K562 (cell line): Measurements from ENCODE around the gene CARD11. TPM values are rescaled to one million over a fixed set of nuclear protein-coding genes. Genes with fewer than 3 reads are reported as not detected.

Source experiments
- ATAC-seq: fragments of 200-7000 bp; cut with Tn5 transposase; 3 replicates; pipeline ENCODE4 v1.9.1; 2020; ENCODE audit warnings: moderate library complexity
- BruUV-seq: library from RNA; stranded (reverse); fragments of 400-500 nt; replicated peaks from 2 replicates; lab custom pipeline; 2021; lab: Mats Ljungman, UMichigan
- CTCF ChIA-PET: fragments of 300-600 bp; formaldehyde crosslinking; extraction: SDS; loops from one replicate; lab custom pipeline; 2021; ENCODE audit warnings: low intra/inter-chr PET ratio; lab: Yijun Ruan, JAX
- POLR2A ChIA-PET: fragments of 300-600, 350-650 bp; sonication (Branson Sonifier 250); formaldehyde crosslinking; extraction: SDS; loops from one replicate; lab custom pipeline; 2021; ENCODE audit warnings: antibody characterized with exemption, inconsistent platforms; lab: Yijun Ruan, JAX
- DNase-seq, 4 experiments: peaks; one replicate each; pipeline versions ENCODE4 v3.0.0 to v3.0.0-alpha.2; 2011 to 2018; ENCODE audit warnings: low spot score in 3 of 4, mixed read lengths in 3 of 4; ENCODE audit errors: extremely low read depth in 1 of 4
- FAIRE-seq: peaks from 2 replicates; lab custom pipeline; 2011; peaks lifted over from hg19 to GRCh38; lab: Jason Lieb, UNC
- H2AFZ ChIP-seq: 2 replicates; pipeline ENCODE4 v1.6.0; 2011; ENCODE audit warnings: low read depth, low read length, control low read depth, inconsistent platforms
- H3K27ac ChIP-seq: fragments of 200-600 bp; 3 replicates; pipeline ENCODE4 v1.8.0; 2011; ENCODE audit warnings: low read depth, mild to moderate bottlenecking, control low read depth, inconsistent platforms, low read length, moderate library complexity, mixed read lengths; ENCODE audit errors: extremely low read depth
- H3K27me3 ChIP-seq, 2 experiments: fragments of 300-600 bp in 1 of 2; 2 replicates in 1 of 2; 3 replicates in 1 of 2; pipeline versions ENCODE4 v1.6.0 to v1.8.0; 2011; ENCODE audit warnings: inconsistent platforms in 2 of 2, low read length in 2 of 2, mild to moderate bottlenecking in 1 of 2, mixed read lengths in 1 of 2, moderate library complexity in 1 of 2; ENCODE audit not compliant: control insufficient read depth in 2 of 2, insufficient read depth in 2 of 2
- H3K36me3 ChIP-seq: fragments of 300-600 bp; 3 replicates; pipeline ENCODE4 v1.8.0; 2011; ENCODE audit warnings: mild to moderate bottlenecking, low read length, inconsistent platforms; ENCODE audit not compliant: control insufficient read depth, insufficient read depth
- H3K4me1 ChIP-seq, 2 experiments: fragments of 200-600 bp in 1 of 2; replicated peaks in 1 of 2; 2 replicates in 1 of 2; 3 replicates in 1 of 2; pipeline versions ENCODE4 v1.5.1 to v1.8.0; 2011; ENCODE audit warnings: inconsistent platforms in 2 of 2, low read length in 2 of 2, mild to moderate bottlenecking in 1 of 2, mixed read lengths in 1 of 2, moderate library complexity in 1 of 2; ENCODE audit not compliant: control insufficient read depth in 2 of 2, insufficient read depth in 2 of 2
- H3K4me2 ChIP-seq: 2 replicates; pipeline ENCODE4 v1.6.1; 2011; ENCODE audit warnings: low read length, control low read depth, inconsistent platforms, mixed read lengths; ENCODE audit not compliant: insufficient read depth
- H3K4me3 ChIP-seq: fragments of 200-600 bp; sonication (generic), shearing (Covaris generic); 2 replicates; pipeline ENCODE4 v1.5.1; 2016; ENCODE audit warnings: control low read depth, inconsistent platforms
- H3K79me2 ChIP-seq: fragments of 200-600 bp; 3 replicates; pipeline ENCODE4 v1.8.0; 2011; ENCODE audit warnings: low read length, inconsistent platforms; ENCODE audit not compliant: control insufficient read depth, insufficient read depth
- H3K9ac ChIP-seq, 2 experiments: 2 replicates each; pipeline versions ENCODE4 v1.6.0 to v1.6.1; 2011; ENCODE audit warnings: low read depth in 2 of 2, low read length in 2 of 2, control low read depth in 1 of 2, inconsistent platforms in 1 of 2, mild to moderate bottlenecking in 1 of 2, mixed read lengths in 1 of 2; ENCODE audit not compliant: insufficient read depth in 1 of 2
- H3K9me1 ChIP-seq: one replicate; pipeline ENCODE4 v1.6.0; 2011; ENCODE audit warnings: inconsistent platforms, mild to moderate bottlenecking, low read length, moderate library complexity; ENCODE audit not compliant: control insufficient read depth, insufficient read depth
- H3K9me3 ChIP-seq: replicated peaks from 2 replicates; pipeline ENCODE4 v1.5.1; 2011; ENCODE audit warnings: low read depth, low read length, inconsistent platforms; ENCODE audit not compliant: control insufficient read depth, insufficient read depth
- H4K20me1 ChIP-seq: replicated peaks from 2 replicates; pipeline ENCODE4 v1.6.1; 2011; ENCODE audit warnings: low read length, inconsistent platforms, mixed read lengths; ENCODE audit not compliant: control insufficient read depth, insufficient read depth
- ARHGAP35 ChIP-seq: fragments of 450-650 bp; IDR thresholded peaks from 2 replicates; pipeline ENCODE4 v1.6.1; 2018; ENCODE audit not compliant: partially characterized antibody
- CBX2 ChIP-seq: fragments of 200-600 bp; sonication (generic); IDR thresholded peaks from one replicate; pipeline ENCODE4 v1.6.1; 2012; ENCODE audit warnings: mild to moderate bottlenecking, low read length, inconsistent platforms; ENCODE audit not compliant: insufficient read depth, poor library complexity, severe bottlenecking
- KDM5B ChIP-seq: fragments of 200-600 bp; sonication (generic); IDR thresholded peaks from 2 replicates; pipeline ENCODE4 v1.6.1; 2012; ENCODE audit warnings: low read depth, mild to moderate bottlenecking, moderate library complexity, low read length, control low read depth, inconsistent platforms; ENCODE audit not compliant: insufficient replicate concordance
- SMAD2 ChIP-seq: fragments of 150-350 bp; IDR thresholded peaks from 2 replicates; pipeline ENCODE4 v1.6.1; 2014; ENCODE audit warnings: low read depth, mild to moderate bottlenecking, low read length
- YBX1 ChIP-seq: fragments of 450-650 bp; IDR thresholded peaks from 2 replicates; pipeline ENCODE4 v1.7.1; 2016; ENCODE audit warnings: mild to moderate bottlenecking
- ZNF274 ChIP-seq: IDR thresholded peaks from 2 replicates; pipeline ENCODE4 v1.6.1; 2011; ENCODE audit warnings: low read depth, mild to moderate bottlenecking, low read length, moderate library complexity, borderline replicate concordance
- ZNF780A ChIP-seq: fragments of 250-450 bp; sonication (Bioruptor Pico); IDR thresholded peaks from 2 replicates; pipeline ENCODE4 v1.5.0; 2021; ENCODE audit warnings: mild to moderate bottlenecking
- WGBS: fragments of 100-300 bp; shearing (Covaris generic); methylation state at CpG from one replicate; pipeline ENCODE4 v1.1.6; 2016; ENCODE audit warnings: low coverage, mixed read lengths; ENCODE audit not compliant: insufficient coverage; ENCODE audit errors: missing lambda C conversion rate; 5-methylcytosine and 5-hydroxymethylcytosine counted together
- in situ Hi-C: fragments of 300-500 bp; cut with MboI; formaldehyde crosslinking; loops from 4 replicates; pipeline ENCODE4 v1.15.0; 2018; ENCODE audit warnings: inconsistent platforms, mixed read lengths
- intact Hi-C: fragments of 100-400 bp; cut with micrococcal nuclease; formaldehyde crosslinking; loops from 2 replicates; pipeline ENCODE4 v1.14.2; 2022
- polyA plus RNA-seq, 8 experiments: library from polyadenylated mRNA; depleted of rRNA in 4 of 8; stranded (reverse) in 5 of 8; unstranded in 3 of 8; fragments of >200 nt; fragmentation: Nextera tagmentation in 2 of 8; fragmentation: Illumina TruSeq in 1 of 8; extraction: Ambion mirVana in 2 of 8; extraction: Trizol in 1 of 8; gene quantifications; 2 replicates each; pipeline versions ENCODE4 v1.2.1 to v1.2.3, GENCODE V29; 2011 to 2014; ENCODE audit warnings: inconsistent platforms in 1 of 8, missing spikeins in 1 of 8
- total RNA-seq, 7 experiments: library from RNA; depleted of rRNA in 6 of 7; stranded (reverse); fragments of >200 nt in 6 of 7; fragmentation: Illumina TruSeq in 2 of 7; extraction: Trizol in 2 of 7; gene quantifications; 2 replicates each; pipeline versions ENCODE4 v1.2.1 to v1.2.3, GENCODE V29; 2011 to 2021; ENCODE audit warnings: low replicate concordance in 1 of 7
- TF ChIP-seq, protein P1 (sequence below): fragments of 250-450 bp; sonication (Bioruptor Pico); IDR thresholded peaks from 2 replicates; pipeline ENCODE4 v1.5.0; 2020; ENCODE audit warnings: mild to moderate bottlenecking, borderline replicate concordance
- TF ChIP-seq, protein P2 (sequence below), 2 experiments: fragments of 450-650 bp; IDR thresholded peaks; 2 replicates each; pipeline ENCODE4 v1.6.1; 2018; ENCODE audit warnings: mild to moderate bottlenecking in 2 of 2, low read depth in 1 of 2; ENCODE audit not compliant: partially characterized antibody in 2 of 2
- TF ChIP-seq, protein P3 (sequence below): fragments of 250-450 bp; sonication (Bioruptor Pico); IDR thresholded peaks from 2 replicates; pipeline ENCODE4 v1.5.1; 2021; ENCODE audit warnings: mild to moderate bottlenecking
- TF ChIP-seq, protein P4 (sequence below): IDR thresholded peaks from 3 replicates; pipeline ENCODE4 v1.6.1; 2011; ENCODE audit warnings: borderline replicate concordance, mild to moderate bottlenecking, moderate library complexity; ENCODE audit not compliant: insufficient read length; ENCODE audit errors: extremely low read depth

The CARD11 gene
- total and polyA plus RNA-seq, 9 of the 15 experiments (the other 6 are each of a cell fraction or from before 2014, with no cell fraction given), result 0.07 to 12.8 (median 5.7) TPM

DNA sequence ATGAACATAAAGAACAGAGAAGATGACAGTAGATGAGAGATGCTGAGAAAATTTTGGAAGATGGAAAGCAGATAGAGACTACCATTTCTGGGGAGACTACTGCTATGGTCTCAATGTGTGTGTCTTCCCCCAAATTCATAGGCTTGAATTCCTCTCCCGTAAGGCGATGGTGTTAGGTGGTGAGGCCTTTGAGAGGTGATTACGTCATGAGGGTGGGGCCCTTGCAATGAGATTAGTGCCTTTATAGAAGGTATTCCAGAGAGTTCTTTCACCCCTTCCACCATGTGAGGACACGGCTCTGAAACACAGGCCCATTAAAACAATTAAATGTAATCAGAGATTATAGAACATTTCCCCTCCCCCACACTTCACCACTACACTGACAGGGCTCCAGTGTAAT lies 23.9 kb downstream of the CARD11 start:
- no peak for ATAC-seq
- intact Hi-C loops, result no loop called here
- ChIA-PET CTCF (no interaction called here), POLR2A (no interaction called here)
- no peaks in the 10 kb centered on the region for H3K36me3 ChIP-seq
- H3K4me1 ChIP-seq, result no peaks in the 10 kb centered on the region; a peak in 1 of 5 replicates
- no peak overlapping the region for H3K4me3 ChIP-seq
- H3K9me1 ChIP-seq, result no peaks in the 10 kb centered on the region
- no peak overlapping the region for H3K4me2 ChIP-seq
- BruUV-seq, result no TSS peak
- H3K9me3 ChIP-seq, result no peaks in the 10 kb centered on the region
- H3K27me3 ChIP-seq, result no peaks in the 10 kb centered on the region
- H2AFZ ChIP-seq, result no peak overlapping the region
- no peaks in the 10 kb centered on the region for H3K79me2 ChIP-seq
- WGBS, result 75% methylated on average over 4 of the region's 4 CpGs
- FAIRE-seq, result no peak
- no peaks in the 10 kb centered on the region for H4K20me1 ChIP-seq
- no peak for DNase-seq
- in situ Hi-C loops, result no loop called here
- H3K27ac ChIP-seq, result no peak overlapping the region
- no peak overlapping the region for H3K9ac ChIP-seq
- TF ChIP-seq SMAD2 (no peak), ARHGAP35 (no peak), KDM5B (no peak), CBX2 (no peak), YBX1 (no peak), ZNF274 (no peak), ZNF780A (CRISPR knock-in tag) (no peak)
- TF ChIP-seq, protein P1, sequence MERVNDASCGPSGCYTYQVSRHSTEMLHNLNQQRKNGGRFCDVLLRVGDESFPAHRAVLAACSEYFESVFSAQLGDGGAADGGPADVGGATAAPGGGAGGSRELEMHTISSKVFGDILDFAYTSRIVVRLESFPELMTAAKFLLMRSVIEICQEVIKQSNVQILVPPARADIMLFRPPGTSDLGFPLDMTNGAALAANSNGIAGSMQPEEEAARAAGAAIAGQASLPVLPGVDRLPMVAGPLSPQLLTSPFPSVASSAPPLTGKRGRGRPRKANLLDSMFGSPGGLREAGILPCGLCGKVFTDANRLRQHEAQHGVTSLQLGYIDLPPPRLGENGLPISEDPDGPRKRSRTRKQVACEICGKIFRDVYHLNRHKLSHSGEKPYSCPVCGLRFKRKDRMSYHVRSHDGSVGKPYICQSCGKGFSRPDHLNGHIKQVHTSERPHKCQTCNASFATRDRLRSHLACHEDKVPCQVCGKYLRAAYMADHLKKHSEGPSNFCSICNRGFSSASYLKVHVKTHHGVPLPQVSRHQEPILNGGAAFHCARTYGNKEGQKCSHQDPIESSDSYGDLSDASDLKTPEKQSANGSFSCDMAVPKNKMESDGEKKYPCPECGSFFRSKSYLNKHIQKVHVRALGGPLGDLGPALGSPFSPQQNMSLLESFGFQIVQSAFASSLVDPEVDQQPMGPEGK (CRISPR knock-in tag), result no peak
- TF ChIP-seq, protein P2, sequence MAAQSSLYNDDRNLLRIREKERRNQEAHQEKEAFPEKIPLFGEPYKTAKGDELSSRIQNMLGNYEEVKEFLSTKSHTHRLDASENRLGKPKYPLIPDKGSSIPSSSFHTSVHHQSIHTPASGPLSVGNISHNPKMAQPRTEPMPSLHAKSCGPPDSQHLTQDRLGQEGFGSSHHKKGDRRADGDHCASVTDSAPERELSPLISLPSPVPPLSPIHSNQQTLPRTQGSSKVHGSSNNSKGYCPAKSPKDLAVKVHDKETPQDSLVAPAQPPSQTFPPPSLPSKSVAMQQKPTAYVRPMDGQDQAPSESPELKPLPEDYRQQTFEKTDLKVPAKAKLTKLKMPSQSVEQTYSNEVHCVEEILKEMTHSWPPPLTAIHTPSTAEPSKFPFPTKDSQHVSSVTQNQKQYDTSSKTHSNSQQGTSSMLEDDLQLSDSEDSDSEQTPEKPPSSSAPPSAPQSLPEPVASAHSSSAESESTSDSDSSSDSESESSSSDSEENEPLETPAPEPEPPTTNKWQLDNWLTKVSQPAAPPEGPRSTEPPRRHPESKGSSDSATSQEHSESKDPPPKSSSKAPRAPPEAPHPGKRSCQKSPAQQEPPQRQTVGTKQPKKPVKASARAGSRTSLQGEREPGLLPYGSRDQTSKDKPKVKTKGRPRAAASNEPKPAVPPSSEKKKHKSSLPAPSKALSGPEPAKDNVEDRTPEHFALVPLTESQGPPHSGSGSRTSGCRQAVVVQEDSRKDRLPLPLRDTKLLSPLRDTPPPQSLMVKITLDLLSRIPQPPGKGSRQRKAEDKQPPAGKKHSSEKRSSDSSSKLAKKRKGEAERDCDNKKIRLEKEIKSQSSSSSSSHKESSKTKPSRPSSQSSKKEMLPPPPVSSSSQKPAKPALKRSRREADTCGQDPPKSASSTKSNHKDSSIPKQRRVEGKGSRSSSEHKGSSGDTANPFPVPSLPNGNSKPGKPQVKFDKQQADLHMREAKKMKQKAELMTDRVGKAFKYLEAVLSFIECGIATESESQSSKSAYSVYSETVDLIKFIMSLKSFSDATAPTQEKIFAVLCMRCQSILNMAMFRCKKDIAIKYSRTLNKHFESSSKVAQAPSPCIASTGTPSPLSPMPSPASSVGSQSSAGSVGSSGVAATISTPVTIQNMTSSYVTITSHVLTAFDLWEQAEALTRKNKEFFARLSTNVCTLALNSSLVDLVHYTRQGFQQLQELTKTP (IDR thresholded peaks at IDR 0.05; ENCODE audit: low read depth in 1 of 2, partially characterized antibody in 2 of 2), result no peak
- TF ChIP-seq, protein P3, sequence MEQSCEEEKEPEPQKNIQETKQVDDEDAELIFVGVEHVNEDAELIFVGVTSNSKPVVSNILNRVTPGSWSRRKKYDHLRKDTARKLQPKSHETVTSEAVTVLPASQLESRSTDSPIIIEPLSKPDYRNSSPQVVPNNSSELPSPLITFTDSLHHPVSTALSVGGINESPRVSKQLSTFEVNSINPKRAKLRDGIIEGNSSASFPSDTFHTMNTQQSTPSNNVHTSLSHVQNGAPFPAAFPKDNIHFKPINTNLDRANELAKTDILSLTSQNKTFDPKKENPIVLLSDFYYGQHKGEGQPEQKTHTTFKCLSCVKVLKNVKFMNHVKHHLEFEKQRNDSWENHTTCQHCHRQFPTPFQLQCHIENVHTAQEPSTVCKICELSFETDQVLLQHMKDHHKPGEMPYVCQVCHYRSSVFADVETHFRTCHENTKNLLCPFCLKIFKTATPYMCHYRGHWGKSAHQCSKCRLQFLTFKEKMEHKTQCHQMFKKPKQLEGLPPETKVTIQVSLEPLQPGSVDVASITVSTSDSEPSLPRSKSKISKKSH (CRISPR knock-in tag), result no peak
- TF ChIP-seq, protein P4, sequence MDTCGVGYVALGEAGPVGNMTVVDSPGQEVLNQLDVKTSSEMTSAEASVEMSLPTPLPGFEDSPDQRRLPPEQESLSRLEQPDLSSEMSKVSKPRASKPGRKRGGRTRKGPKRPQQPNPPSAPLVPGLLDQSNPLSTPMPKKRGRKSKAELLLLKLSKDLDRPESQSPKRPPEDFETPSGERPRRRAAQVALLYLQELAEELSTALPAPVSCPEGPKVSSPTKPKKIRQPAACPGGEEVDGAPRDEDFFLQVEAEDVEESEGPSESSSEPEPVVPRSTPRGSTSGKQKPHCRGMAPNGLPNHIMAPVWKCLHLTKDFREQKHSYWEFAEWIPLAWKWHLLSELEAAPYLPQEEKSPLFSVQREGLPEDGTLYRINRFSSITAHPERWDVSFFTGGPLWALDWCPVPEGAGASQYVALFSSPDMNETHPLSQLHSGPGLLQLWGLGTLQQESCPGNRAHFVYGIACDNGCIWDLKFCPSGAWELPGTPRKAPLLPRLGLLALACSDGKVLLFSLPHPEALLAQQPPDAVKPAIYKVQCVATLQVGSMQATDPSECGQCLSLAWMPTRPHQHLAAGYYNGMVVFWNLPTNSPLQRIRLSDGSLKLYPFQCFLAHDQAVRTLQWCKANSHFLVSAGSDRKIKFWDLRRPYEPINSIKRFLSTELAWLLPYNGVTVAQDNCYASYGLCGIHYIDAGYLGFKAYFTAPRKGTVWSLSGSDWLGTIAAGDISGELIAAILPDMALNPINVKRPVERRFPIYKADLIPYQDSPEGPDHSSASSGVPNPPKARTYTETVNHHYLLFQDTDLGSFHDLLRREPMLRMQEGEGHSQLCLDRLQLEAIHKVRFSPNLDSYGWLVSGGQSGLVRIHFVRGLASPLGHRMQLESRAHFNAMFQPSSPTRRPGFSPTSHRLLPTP, result no peak
